ENCODE results near the gene COL6A2.

DNA sequence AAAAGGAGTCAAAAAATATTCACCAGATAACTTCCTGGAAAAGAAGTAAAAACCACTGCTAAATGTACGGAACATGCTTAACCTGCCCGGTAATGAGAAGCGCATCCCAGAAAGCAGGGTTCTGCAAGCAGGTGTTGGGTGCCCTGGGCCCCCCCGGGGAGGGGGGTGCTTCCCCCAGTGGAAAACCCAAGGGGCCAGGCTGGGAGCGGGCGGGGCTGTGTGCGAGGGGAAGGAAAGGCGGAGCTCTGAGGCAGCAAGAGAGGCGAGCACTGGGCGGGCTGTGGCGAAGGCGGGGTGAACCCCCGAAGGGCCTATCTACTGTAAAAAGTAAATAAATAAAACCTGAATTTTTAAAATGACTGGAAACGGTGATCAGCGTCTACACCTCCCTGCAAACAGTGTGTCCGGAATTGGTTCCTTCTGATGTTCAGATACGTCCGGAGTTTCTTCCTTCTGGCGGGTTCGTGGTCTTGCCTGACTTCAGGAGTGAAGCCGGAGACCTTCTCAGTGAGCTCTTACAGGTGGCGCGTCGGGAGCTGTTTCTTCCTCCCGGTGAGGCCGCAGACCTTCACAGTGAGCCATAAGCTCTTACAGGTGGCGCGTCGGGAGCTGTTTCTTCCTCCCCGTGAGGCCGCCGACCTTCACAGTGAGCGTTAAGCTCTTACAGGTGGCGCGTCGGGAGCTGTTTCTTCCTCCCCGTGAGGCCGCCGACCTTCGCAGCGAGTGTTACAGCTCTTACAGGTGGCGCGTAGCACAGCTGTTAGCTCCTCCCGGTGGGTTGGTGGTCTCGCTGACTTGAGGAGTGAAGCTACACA lies 44.1 kb downstream of the COL6A2 start:
- no peak for TF ChIP-seq CTCF (IDR thresholded peaks at IDR 0.05; ENCODE audit: insufficient read depth, low read depth, low read length)
- TF ChIP-seq EZH2 (IDR thresholded peaks at IDR 0.05; ENCODE audit: insufficient read depth, low read length), result no peak

Measured in astrocyte (in vitro differentiated cells and primary cell).